GM19324 (cell line): ENCODE measurements around the gene HECTD1.
A peak's percentile ranks its signal among the peaks of the same experiment; 100 is the strongest.
"Not testable (repeated sequence)": the region's sequence is repeated elsewhere in the genome, so short reads cannot be mapped to it uniquely, and the experiment has no call there.

Experiments
- ATAC-seq: cut with Tn5 transposase; IDR thresholded peaks from one replicate; pipeline ENCODE4 v1.9.1; 2021; ENCODE audit warnings: mild to moderate bottlenecking, moderate library complexity; ENCODE audit not compliant: unreplicated experiment, low FRiP score

The HECTD1 gene

GRCh38 chr14:31207755-31208545, at the start of gene HECTD1:
TSS of gene HECTD1 (minus strand) at chr14:31207793. CDS start at chr14:31205936, 1,857 bp downstream.
- ATAC-seq = peak; percentile 83

GRCh38 chr14:31257244-31257553, 49.6 kb upstream of the HECTD1 start:
- no peak for ATAC-seq

GRCh38 chr14:31256534-31257243, 49.1 kb upstream of the HECTD1 start:
- ATAC-seq = no peak

GRCh38 chr14:31255918-31256317, 48.3 kb upstream of the HECTD1 start:
- not testable (repeated sequence) for ATAC-seq

GRCh38 chr14:31255286-31255685, 47.7 kb upstream of the HECTD1 start:
- no peak for ATAC-seq

GRCh38 chr14:31253746-31254471, 46.3 kb upstream of the HECTD1 start:
- ATAC-seq = no peak

- no peak for ATAC-seq
Measured at GRCh38 chr14:31252865-31253264, 45.3 kb upstream of the HECTD1 start.

GRCh38 chr14:31251028-31251958, 43.7 kb upstream of the HECTD1 start:
- no peak for ATAC-seq

GRCh38 chr14:31244626-31245025, 37.0 kb upstream of the HECTD1 start:
- ATAC-seq = no peak

GRCh38 chr14:31243860-31244259, 36.3 kb upstream of the HECTD1 start:
- ATAC-seq = no peak

GRCh38 chr14:31242161-31242940, 34.8 kb upstream of the HECTD1 start:
- not testable (repeated sequence) for ATAC-seq

GRCh38 chr14:31241450-31242114, 34.0 kb upstream of the HECTD1 start:
- ATAC-seq = no peak

GRCh38 chr14:31239741-31240140, 32.1 kb upstream of the HECTD1 start:
- no peak for ATAC-seq

GRCh38 chr14:31235462-31235861, 27.9 kb upstream of the HECTD1 start:
- ATAC-seq = no peak

GRCh38 chr14:31232081-31232480, 24.5 kb upstream of the HECTD1 start:
- no peak for ATAC-seq

- not testable (repeated sequence) for ATAC-seq
Measured at GRCh38 chr14:31231272-31231671, 23.7 kb upstream of the HECTD1 start.

- ATAC-seq = no peak
Measured at GRCh38 chr14:31230573-31230958, 23.0 kb upstream of the HECTD1 start.

- no peak for ATAC-seq
Measured at GRCh38 chr14:31229638-31230572, 22.3 kb upstream of the HECTD1 start.
